HepG2 (cell line): ENCODE data around the gene RIPK3. TPM values are rescaled to one million over a fixed set of nuclear protein-coding genes. Genes with fewer than 3 reads are reported as not detected.

Experiments used
- ATRX ChIP-seq: sonication (generic); formaldehyde crosslinking; IDR thresholded peaks from 2 replicates; pipeline ENCODE4 v1.4.0; 2020; ENCODE audit warnings: missing genetic modification reagents, borderline replicate concordance
- ETV5 ChIP-seq: IDR thresholded peaks from 2 replicates; pipeline ENCODE4 v1.6.1; 2018; ENCODE audit warnings: missing biosample characterization, missing genetic modification reagents, inconsistent platforms, borderline replicate concordance
- FOXA1 ChIP-seq, 2 experiments: fragments of 450-650 bp in 1 of 2; sonication (generic) in 1 of 2; formaldehyde crosslinking in 1 of 2; IDR thresholded peaks; 2 replicates each; pipeline versions ENCODE4 v1.4.0 to v1.6.1; 2016 to 2020; ENCODE audit warnings: missing genetic modification reagents in 1 of 2
- GABPB1 ChIP-seq: IDR thresholded peaks from 2 replicates; pipeline ENCODE4 v1.6.1; 2016; ENCODE audit warnings: mild to moderate bottlenecking, missing genetic modification reagents, moderate library complexity, missing compliant biosample characterization
- NONO ChIP-seq, 2 experiments: fragments of 450-650 bp in 1 of 2; sonication (generic) in 1 of 2; formaldehyde crosslinking in 1 of 2; IDR thresholded peaks in 1 of 2; conservative IDR thresholded peaks in 1 of 2; 2 replicates each; pipeline versions ENCODE4 v1.6.1 to v1.8.0; 2017 to 2022; ENCODE audit warnings: mild to moderate bottlenecking in 1 of 2, missing genetic modification reagents in 1 of 2, moderate library complexity in 1 of 2
- NR1H2 ChIP-seq: sonication (generic); formaldehyde crosslinking; IDR thresholded peaks from 2 replicates; pipeline ENCODE4 v1.8.1; 2022; ENCODE audit warnings: low read depth, missing genetic modification reagents, borderline replicate concordance
- POLR2AphosphoS5 ChIP-seq: IDR thresholded peaks from 2 replicates; pipeline ENCODE4 v1.6.1; 2012; ENCODE audit warnings: low read depth, low read length
- SAP130 ChIP-seq: IDR thresholded peaks from 2 replicates; pipeline ENCODE4 v1.6.1; 2016; ENCODE audit warnings: low read depth
- TRIM24 ChIP-seq: sonication (generic); formaldehyde crosslinking; IDR thresholded peaks from 2 replicates; pipeline ENCODE4 v1.8.0; 2022; ENCODE audit warnings: mild to moderate bottlenecking, missing genetic modification reagents
- XBP1 ChIP-seq: sonication (generic); formaldehyde crosslinking; IDR thresholded peaks from 2 replicates; pipeline ENCODE4 v1.5.0; 2020; ENCODE audit warnings: missing genetic modification reagents
- ZNF10 ChIP-seq: sonication (generic); formaldehyde crosslinking; IDR thresholded peaks from 2 replicates; pipeline ENCODE4 v1.4.0; 2020; ENCODE audit warnings: mild to moderate bottlenecking, low read depth, missing genetic modification reagents, borderline replicate concordance
- ZNF292 ChIP-seq: sonication (generic); formaldehyde crosslinking; IDR thresholded peaks from 2 replicates; pipeline ENCODE4 v1.8.1; 2022; ENCODE audit warnings: mild to moderate bottlenecking, low read depth, missing genetic modification reagents, borderline replicate concordance
- ZNF468 ChIP-seq: sonication (generic); formaldehyde crosslinking; IDR thresholded peaks from 2 replicates; pipeline ENCODE4 v1.8.0; 2022; ENCODE audit warnings: mild to moderate bottlenecking, moderate library complexity, missing genetic modification reagents
- ZNF556 ChIP-seq: sonication (generic); formaldehyde crosslinking; IDR thresholded peaks from 2 replicates; pipeline ENCODE4 v1.4.0; 2020; ENCODE audit warnings: mild to moderate bottlenecking, missing genetic modification reagents, borderline replicate concordance
- ZNF563 ChIP-seq: sonication (generic); formaldehyde crosslinking; IDR thresholded peaks from 2 replicates; pipeline ENCODE4 v1.8.0; 2022; ENCODE audit warnings: mild to moderate bottlenecking, moderate library complexity, missing genetic modification reagents
- polyA plus RNA-seq, 8 experiments: library from polyadenylated mRNA; depleted of rRNA in 3 of 8; stranded (reverse) in 7 of 8; unstranded in 1 of 8; fragments of >200 nt; fragmentation: Illumina TruSeq in 4 of 8; extraction: Trizol in 4 of 8; gene quantifications; 2 replicates each; pipeline versions ENCODE4 v1.2.1 to v1.2.3, GENCODE V29; 2011 to 2016; ENCODE audit warnings: low read depth in 4 of 8, missing spikeins in 1 of 8, mixed read lengths in 1 of 8; ENCODE audit not compliant: insufficient read depth in 1 of 8
- total RNA-seq, 5 experiments: library from RNA; depleted of rRNA; stranded (reverse); fragments of >200 nt; fragmentation: Illumina TruSeq; extraction: Trizol; gene quantifications; 2 replicates each; pipeline ENCODE4 v1.2.3, GENCODE V29; 2016; ENCODE audit warnings: low read depth in 1 of 5
- TF ChIP-seq, protein P1 (sequence below): IDR thresholded peaks from 2 replicates; pipeline ENCODE4 v1.6.1; 2016; ENCODE audit warnings: low read depth, missing genetic modification reagents, missing compliant biosample characterization
- TF ChIP-seq, protein P2 (sequence below): sonication (generic); formaldehyde crosslinking; IDR thresholded peaks from 2 replicates; pipeline ENCODE4 v1.8.1; 2023; ENCODE audit warnings: mild to moderate bottlenecking, inconsistent platforms, moderate library complexity, missing genetic modification reagents, borderline replicate concordance
- TF ChIP-seq, protein P3 (sequence below): sonication (generic); formaldehyde crosslinking; IDR thresholded peaks from 2 replicates; pipeline ENCODE4 v1.5.0; 2020; ENCODE audit warnings: mild to moderate bottlenecking, missing genetic modification reagents, moderate library complexity
- TF ChIP-seq, protein P4 (sequence below): sonication (generic); formaldehyde crosslinking; IDR thresholded peaks from 2 replicates; pipeline ENCODE4 v1.5.1; 2020; ENCODE audit warnings: mild to moderate bottlenecking, missing genetic modification reagents, borderline replicate concordance

Gene RIPK3
- total and polyA plus RNA-seq, 2 of the 13 experiments (the other 11 are each of a cell fraction or from before 2014, with no cell fraction given), result not detected

DNA sequence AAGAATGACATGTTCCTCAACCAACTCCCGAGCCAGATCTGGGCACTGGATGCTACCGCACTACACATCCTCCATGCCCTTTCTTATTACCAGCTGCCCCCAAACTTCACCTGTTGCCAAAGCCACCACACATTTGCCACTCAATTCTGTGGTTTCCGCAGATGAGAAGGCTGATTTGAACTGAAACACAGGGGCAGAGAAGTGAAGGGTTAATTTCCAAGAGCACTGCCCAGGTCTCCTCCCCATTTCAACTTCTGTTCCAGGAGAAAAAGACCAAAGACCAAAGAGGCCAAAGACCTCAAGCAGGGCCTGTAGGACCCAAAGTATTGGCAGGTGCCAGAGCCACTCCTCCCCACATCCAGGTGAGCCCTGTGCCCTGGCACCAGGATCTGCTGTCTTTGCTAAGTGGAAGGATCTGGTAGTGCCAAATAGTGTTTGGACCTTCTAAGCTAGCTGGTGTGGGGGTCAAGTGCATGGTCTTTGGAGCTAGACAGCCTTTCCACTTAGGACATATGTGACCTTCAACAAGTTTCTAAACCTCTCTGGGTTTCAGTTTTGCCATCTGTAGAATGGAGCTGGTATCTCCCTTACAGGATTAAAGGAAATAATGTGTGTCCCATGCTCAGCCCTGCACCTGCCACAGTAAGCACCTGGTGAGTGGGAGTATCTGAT is 48.2 kb downstream of the RIPK3 start (continued):
- TF ChIP-seq, protein P1, sequence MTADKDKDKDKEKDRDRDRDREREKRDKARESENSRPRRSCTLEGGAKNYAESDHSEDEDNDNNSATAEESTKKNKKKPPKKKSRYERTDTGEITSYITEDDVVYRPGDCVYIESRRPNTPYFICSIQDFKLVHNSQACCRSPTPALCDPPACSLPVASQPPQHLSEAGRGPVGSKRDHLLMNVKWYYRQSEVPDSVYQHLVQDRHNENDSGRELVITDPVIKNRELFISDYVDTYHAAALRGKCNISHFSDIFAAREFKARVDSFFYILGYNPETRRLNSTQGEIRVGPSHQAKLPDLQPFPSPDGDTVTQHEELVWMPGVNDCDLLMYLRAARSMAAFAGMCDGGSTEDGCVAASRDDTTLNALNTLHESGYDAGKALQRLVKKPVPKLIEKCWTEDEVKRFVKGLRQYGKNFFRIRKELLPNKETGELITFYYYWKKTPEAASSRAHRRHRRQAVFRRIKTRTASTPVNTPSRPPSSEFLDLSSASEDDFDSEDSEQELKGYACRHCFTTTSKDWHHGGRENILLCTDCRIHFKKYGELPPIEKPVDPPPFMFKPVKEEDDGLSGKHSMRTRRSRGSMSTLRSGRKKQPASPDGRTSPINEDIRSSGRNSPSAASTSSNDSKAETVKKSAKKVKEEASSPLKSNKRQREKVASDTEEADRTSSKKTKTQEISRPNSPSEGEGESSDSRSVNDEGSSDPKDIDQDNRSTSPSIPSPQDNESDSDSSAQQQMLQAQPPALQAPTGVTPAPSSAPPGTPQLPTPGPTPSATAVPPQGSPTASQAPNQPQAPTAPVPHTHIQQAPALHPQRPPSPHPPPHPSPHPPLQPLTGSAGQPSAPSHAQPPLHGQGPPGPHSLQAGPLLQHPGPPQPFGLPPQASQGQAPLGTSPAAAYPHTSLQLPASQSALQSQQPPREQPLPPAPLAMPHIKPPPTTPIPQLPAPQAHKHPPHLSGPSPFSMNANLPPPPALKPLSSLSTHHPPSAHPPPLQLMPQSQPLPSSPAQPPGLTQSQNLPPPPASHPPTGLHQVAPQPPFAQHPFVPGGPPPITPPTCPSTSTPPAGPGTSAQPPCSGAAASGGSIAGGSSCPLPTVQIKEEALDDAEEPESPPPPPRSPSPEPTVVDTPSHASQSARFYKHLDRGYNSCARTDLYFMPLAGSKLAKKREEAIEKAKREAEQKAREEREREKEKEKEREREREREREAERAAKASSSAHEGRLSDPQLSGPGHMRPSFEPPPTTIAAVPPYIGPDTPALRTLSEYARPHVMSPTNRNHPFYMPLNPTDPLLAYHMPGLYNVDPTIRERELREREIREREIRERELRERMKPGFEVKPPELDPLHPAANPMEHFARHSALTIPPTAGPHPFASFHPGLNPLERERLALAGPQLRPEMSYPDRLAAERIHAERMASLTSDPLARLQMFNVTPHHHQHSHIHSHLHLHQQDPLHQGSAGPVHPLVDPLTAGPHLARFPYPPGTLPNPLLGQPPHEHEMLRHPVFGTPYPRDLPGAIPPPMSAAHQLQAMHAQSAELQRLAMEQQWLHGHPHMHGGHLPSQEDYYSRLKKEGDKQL (CRISPR knock-in tag), result no peak
- TF ChIP-seq ZNF292 (CRISPR knock-in tag) (no peak), NR1H2 (CRISPR knock-in tag) (no peak), ETV5 (CRISPR knock-in tag) (no peak), ZNF563 (CRISPR knock-in tag) (no peak), TRIM24 (no peak), GABPB1 (CRISPR knock-in tag) (no peak), NONO (IDR thresholded peaks at IDR 0.05) (no peak), NONO (CRISPR knock-in tag; conservative IDR thresholded peaks at IDR 0.05) (peak; percentile 52; the same call in 1 of the 2 replicates), ATRX (CRISPR knock-in tag) (no peak), ZNF10 (no peak), ZNF556 (CRISPR knock-in tag) (0 out of 2 replicates have a peak, but pooled peaks have one; percentile 48), XBP1 (CRISPR knock-in tag) (no peak), ZNF468 (no peak), SAP130 (CRISPR knock-in tag) (no peak), POLR2AphosphoS5 (peak; percentile 40; the same call in 1 of the 2 replicates), FOXA1 (IDR thresholded peaks at IDR 0.05) (no peak), FOXA1 (CRISPR knock-in tag; IDR thresholded peaks at IDR 0.05) (no peak)
- TF ChIP-seq, protein P2, sequence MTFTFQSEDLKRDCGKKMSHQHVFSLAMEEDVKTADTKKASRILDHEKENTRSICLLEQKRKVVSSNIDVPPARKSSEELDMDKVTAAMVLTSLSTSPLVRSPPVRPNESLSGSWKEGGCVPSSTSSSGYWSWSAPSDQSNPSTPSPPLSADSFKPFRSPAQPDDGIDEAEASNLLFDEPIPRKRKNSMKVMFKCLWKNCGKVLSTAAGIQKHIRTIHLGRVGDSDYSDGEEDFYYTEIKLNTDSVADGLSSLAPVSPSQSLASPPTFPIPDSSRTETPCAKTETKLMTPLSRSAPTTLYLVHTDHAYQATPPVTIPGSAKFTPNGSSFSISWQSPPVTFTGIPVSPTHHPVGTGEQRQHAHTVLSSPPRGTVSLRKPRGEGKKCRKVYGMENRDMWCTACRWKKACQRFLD (CRISPR knock-in tag), result 0 out of 2 replicates have a peak, but pooled peaks have one; percentile 30
- TF ChIP-seq, protein P3, sequence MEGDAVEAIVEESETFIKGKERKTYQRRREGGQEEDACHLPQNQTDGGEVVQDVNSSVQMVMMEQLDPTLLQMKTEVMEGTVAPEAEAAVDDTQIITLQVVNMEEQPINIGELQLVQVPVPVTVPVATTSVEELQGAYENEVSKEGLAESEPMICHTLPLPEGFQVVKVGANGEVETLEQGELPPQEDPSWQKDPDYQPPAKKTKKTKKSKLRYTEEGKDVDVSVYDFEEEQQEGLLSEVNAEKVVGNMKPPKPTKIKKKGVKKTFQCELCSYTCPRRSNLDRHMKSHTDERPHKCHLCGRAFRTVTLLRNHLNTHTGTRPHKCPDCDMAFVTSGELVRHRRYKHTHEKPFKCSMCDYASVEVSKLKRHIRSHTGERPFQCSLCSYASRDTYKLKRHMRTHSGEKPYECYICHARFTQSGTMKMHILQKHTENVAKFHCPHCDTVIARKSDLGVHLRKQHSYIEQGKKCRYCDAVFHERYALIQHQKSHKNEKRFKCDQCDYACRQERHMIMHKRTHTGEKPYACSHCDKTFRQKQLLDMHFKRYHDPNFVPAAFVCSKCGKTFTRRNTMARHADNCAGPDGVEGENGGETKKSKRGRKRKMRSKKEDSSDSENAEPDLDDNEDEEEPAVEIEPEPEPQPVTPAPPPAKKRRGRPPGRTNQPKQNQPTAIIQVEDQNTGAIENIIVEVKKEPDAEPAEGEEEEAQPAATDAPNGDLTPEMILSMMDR (CRISPR knock-in tag), result no peak
- TF ChIP-seq, protein P4, sequence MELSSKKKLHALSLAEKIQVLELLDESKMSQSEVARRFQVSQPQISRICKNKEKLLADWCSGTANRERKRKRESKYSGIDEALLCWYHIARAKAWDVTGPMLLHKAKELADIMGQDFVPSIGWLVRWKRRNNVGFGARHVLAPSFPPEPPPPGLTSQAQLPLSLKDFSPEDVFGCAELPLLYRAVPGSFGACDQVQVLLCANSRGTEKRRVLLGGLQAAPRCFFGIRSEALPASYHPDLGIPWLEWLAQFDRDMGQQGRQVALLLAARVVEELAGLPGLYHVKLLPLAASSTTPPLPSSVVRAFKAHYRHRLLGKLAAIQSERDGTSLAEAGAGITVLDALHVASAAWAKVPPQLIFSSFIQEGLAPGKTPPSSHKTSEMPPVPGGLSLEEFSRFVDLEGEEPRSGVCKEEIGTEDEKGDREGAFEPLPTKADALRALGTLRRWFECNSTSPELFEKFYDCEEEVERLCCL, result no peak
